Cardiac fibroblast (primary cell): ENCODE data around the gene COL9A3.

ENCODE experiments used
- DNase-seq, 2 donors: peaks; one replicate each; pipeline versions ENCODE4 v3.0.0 to v3.0.0-alpha.2; 2010; ENCODE audit warnings: low read depth in 2 of 2
- H3K4me3 ChIP-seq, 2 donors: replicated peaks in 1 of 2; 1 replicate in 1 of 2; 2 replicates in 1 of 2; pipeline ENCODE4 v1.5.1; 2011; ENCODE audit warnings: low read depth in 2 of 2, low read length in 2 of 2, mild to moderate bottlenecking in 2 of 2, moderate library complexity in 1 of 2
- CTCF ChIP-seq: IDR thresholded peaks from one replicate; pipeline ENCODE4 v1.5.1; 2011; ENCODE audit warnings: low read depth, mild to moderate bottlenecking, low read length, inconsistent platforms

The COL9A3 gene

DNA sequence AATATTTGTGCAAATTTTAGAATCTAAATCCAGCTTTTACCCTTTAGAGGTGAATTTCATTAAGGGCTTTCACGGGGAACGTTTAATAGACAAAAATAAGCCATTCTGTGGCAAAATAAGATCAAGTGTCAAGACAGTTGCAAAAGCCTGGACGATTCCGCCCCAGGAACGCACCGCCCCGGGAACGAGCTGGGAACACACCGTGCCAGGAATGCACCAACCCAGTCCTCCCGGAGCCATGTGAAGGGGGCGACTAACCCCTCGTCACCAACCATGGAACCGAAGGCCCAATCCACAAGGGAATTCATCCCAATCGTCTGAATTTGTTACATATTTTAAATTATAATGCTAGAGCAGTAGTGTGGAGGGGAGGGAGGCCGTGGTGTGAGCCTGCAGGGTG, 65.6 kb downstream of the COL9A3 start:
- H3K4me3 ChIP-seq: no peak overlapping the region
- DNase-seq: no peak
- TF ChIP-seq CTCF: no peak

DNA sequence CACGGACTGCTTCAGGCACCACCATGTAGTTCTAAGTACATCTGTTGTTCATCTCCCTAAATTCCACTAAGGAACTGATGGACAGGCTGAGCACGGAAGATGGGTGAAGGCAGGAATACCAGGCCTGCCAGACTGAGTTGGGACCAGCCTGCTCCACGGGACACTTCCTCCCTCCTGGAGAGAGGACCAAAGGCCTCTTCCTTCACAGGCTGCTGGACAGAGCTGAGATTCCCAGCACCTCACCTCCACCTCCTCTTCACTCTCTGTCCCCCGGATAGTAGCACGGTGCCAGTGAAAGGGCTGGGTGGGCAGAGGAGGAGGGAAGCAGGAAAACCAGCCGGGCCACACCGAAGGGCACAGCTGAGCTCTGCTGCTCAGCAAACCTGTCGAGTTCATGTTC, 67.7 kb downstream of the COL9A3 start:
- no peak for TF ChIP-seq CTCF
- H3K4me3 ChIP-seq: no peak overlapping the region
- DNase-seq: no peak

DNA sequence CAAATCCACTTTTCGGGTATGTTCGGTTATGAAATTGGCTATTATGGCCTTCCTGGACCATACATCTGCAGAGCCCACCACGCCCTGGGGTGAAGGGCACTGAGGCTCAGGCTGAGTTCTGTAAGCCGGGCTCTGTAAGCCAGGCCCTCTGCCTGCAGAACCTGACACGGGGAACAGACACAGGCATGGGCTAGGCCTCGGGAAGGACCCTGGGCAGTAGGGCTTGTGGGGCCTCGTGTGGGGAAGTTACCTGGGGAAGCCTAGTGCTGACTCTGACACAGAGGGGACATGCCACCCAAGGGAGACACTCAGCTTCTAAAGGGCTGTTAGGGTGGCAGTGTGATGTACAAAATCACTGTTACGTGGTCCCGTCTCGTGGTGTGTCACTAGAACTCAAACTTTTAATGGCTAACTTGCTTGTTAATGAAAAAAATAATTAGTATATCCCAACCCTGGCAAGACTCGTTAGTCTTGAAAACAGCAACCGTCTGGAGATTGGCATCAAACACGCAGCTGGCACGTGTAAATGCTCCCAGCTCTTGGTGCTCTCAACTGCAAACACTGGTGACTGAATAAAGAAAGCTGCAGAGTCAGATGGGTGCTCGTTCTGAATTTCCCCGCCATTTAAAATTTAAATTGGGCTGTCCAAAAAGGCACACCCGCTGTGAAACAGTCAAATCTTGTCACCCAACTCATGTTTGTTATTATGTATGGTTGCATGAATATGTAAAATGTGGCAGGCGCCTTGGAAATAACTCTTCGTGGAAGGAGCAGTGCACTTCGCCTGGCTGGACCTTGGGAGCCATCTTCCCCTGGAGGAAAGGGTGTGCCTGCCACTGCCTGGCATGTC, 68.4 kb downstream of the COL9A3 start:
- no peak for TF ChIP-seq CTCF
- no peak overlapping the region for H3K4me3 ChIP-seq
- no peak for DNase-seq

DNA sequence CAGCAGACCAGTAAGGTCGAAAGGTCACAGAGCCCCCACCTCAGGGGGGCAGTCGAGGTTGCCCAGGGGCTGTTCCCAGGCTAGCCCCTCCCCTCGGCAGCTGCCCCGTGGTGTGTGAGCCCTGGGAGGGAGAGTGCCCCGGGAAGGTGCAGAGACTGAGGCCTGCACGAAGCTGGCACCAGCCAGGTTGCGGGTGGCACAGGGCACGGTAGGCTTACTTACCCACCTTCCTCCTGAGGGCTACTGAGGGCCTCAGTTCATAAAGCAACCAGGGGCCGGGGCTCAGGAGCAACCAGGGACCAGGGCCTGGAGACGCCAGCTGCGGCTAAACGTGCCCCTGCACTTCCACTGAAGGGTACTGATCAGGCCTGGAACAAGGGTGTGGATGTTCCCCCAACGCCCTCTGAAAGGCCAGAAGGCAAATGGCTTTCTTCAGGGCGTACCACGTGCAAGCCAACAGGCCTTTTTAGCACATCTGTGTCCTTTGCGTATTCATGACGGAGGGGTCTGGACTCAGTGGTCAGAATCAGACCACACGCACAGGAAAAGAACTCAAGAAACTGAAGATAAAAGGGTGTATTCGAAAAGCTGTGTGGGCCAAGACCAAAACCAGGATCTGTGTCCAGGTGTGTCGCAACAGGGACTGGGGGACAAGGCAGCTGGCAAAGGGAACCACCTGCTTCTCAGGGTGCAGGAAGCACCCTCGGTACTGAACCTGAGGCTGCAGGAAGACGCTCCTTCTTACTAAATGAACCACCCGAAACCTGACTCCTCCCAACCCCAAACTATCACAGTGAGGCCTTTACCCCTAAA, 69.3 kb downstream of the COL9A3 start:
- no peak overlapping the region for H3K4me3 ChIP-seq
- DNase-seq: no peak
- TF ChIP-seq CTCF: no peak

GRCh38 chr20:62886709-62887058, 69.8 kb downstream of the COL9A3 start:
- H3K4me3 ChIP-seq: no peak overlapping the region
- TF ChIP-seq CTCF: no peak
- DNase-seq: no peak

- H3K4me3 ChIP-seq: no peak overlapping the region
- TF ChIP-seq CTCF: peak; percentile 4
- DNase-seq: peak; percentile 90 to 91
Measured at GRCh38 chr20:62887152-62887859, 70.5 kb downstream of the COL9A3 start.
